Measurements from ENCODE around the gene MDFI.

DNA sequence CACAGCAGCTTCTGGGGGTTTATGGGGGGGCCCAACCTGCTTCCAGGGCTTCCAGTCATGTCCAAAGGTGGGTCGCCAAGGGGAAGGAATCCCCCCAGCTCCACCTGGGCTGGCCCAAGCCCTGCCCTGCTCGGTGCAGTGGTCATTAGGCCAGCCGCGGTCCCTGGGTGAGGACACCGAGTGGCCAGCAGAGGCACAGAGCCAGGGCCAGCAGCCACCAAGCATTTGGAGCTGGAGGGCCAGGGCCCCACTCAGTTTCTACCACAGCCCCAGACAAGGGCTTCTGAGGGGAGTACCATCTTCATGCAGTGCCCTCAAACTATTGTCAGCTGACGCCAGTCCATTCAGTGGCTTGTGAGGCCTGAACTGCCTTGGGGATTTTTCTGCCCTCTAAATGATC, 57.6 kb downstream of the MDFI start:
- TF ChIP-seq CHD2 (IDR thresholded peaks at IDR 0.05; ENCODE audit: low read length, partially characterized antibody): no peak
- TF ChIP-seq, protein P1, sequence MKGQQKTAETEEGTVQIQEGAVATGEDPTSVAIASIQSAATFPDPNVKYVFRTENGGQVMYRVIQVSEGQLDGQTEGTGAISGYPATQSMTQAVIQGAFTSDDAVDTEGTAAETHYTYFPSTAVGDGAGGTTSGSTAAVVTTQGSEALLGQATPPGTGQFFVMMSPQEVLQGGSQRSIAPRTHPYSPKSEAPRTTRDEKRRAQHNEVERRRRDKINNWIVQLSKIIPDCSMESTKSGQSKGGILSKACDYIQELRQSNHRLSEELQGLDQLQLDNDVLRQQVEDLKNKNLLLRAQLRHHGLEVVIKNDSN (IDR thresholded peaks at IDR 0.05; ENCODE audit: borderline replicate concordance, low read depth): no peak
- no peak for TF ChIP-seq POLR2AphosphoS5 (IDR thresholded peaks at IDR 0.05; ENCODE audit: low read depth, low read length)
- TF ChIP-seq, protein P2, sequence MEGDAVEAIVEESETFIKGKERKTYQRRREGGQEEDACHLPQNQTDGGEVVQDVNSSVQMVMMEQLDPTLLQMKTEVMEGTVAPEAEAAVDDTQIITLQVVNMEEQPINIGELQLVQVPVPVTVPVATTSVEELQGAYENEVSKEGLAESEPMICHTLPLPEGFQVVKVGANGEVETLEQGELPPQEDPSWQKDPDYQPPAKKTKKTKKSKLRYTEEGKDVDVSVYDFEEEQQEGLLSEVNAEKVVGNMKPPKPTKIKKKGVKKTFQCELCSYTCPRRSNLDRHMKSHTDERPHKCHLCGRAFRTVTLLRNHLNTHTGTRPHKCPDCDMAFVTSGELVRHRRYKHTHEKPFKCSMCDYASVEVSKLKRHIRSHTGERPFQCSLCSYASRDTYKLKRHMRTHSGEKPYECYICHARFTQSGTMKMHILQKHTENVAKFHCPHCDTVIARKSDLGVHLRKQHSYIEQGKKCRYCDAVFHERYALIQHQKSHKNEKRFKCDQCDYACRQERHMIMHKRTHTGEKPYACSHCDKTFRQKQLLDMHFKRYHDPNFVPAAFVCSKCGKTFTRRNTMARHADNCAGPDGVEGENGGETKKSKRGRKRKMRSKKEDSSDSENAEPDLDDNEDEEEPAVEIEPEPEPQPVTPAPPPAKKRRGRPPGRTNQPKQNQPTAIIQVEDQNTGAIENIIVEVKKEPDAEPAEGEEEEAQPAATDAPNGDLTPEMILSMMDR (IDR thresholded peaks at IDR 0.05): no peak
- TF ChIP-seq YY1 (IDR thresholded peaks at IDR 0.05; ENCODE audit: low read depth): no peak
- no peak for TF ChIP-seq SMC3 (IDR thresholded peaks at IDR 0.05; ENCODE audit: low read depth, low read length)
- TF ChIP-seq, protein P3, sequence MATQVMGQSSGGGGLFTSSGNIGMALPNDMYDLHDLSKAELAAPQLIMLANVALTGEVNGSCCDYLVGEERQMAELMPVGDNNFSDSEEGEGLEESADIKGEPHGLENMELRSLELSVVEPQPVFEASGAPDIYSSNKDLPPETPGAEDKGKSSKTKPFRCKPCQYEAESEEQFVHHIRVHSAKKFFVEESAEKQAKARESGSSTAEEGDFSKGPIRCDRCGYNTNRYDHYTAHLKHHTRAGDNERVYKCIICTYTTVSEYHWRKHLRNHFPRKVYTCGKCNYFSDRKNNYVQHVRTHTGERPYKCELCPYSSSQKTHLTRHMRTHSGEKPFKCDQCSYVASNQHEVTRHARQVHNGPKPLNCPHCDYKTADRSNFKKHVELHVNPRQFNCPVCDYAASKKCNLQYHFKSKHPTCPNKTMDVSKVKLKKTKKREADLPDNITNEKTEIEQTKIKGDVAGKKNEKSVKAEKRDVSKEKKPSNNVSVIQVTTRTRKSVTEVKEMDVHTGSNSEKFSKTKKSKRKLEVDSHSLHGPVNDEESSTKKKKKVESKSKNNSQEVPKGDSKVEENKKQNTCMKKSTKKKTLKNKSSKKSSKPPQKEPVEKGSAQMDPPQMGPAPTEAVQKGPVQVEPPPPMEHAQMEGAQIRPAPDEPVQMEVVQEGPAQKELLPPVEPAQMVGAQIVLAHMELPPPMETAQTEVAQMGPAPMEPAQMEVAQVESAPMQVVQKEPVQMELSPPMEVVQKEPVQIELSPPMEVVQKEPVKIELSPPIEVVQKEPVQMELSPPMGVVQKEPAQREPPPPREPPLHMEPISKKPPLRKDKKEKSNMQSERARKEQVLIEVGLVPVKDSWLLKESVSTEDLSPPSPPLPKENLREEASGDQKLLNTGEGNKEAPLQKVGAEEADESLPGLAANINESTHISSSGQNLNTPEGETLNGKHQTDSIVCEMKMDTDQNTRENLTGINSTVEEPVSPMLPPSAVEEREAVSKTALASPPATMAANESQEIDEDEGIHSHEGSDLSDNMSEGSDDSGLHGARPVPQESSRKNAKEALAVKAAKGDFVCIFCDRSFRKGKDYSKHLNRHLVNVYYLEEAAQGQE (IDR thresholded peaks at IDR 0.05; ENCODE audit: low read depth, low read length): no peak
- TF ChIP-seq, protein P4, sequence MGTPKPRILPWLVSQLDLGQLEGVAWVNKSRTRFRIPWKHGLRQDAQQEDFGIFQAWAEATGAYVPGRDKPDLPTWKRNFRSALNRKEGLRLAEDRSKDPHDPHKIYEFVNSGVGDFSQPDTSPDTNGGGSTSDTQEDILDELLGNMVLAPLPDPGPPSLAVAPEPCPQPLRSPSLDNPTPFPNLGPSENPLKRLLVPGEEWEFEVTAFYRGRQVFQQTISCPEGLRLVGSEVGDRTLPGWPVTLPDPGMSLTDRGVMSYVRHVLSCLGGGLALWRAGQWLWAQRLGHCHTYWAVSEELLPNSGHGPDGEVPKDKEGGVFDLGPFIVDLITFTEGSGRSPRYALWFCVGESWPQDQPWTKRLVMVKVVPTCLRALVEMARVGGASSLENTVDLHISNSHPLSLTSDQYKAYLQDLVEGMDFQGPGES (IDR thresholded peaks at IDR 0.05; ENCODE audit: low read depth, low read length): no peak
- no peak for TF ChIP-seq FOXJ3 (CRISPR knock-in tag; IDR thresholded peaks at IDR 0.05)
- no peak for TF ChIP-seq GABPA (IDR thresholded peaks at IDR 0.05; ENCODE audit: low read depth)
- TF ChIP-seq FOSL2 (IDR thresholded peaks at IDR 0.05; ENCODE audit: borderline replicate concordance, low read depth): no peak

Measured in SK-N-SH (cell line).